HG03520 (cell line): ENCODE results near the gene PRKCG.

Experiments used
- ATAC-seq: cut with Tn5 transposase; IDR thresholded peaks from one replicate; pipeline ENCODE4 v1.9.1; 2021; ENCODE audit warnings: mild to moderate bottlenecking, moderate library complexity; ENCODE audit not compliant: unreplicated experiment

PRKCG gene

DNA sequence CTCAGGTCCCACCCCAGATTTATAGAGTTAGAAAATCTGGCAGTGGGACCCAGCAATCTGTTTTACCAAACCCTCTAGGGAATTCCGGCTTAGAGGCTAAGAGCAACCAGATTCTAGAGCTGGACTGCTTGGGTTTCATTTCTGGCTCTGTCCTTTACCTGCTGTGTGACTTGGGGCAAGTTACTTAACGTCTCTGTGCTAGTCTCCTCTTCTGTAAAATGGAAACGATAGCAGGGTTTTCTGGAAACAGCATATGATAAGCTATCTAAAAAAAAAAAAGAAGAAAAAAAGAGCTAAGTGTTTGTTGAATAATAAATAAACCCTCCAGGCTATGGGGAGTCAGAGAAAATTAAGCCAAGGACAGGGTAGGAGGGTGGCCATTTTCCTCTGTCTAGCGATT, 15.5 kb downstream of the PRKCG start:
- no peak for ATAC-seq

DNA sequence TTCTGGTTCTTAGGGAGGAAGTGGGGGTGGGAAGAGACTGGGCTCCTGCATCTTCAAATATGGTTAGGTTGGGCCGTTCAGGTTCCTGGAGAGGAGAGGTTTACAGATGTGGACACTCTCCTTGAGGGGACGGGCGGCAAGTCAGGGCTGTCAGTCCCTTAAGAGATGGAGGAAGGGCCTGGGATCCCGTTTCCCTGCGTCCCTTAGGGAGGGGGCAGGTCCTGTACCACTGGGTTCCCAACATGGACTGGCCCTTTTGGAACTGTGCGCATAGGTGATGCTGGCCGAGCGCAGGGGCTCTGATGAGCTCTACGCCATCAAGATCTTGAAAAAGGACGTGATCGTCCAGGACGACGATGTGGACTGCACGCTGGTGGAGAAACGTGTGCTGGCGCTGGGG, 16.2 kb downstream of the PRKCG start:
- ATAC-seq = no peak

DNA sequence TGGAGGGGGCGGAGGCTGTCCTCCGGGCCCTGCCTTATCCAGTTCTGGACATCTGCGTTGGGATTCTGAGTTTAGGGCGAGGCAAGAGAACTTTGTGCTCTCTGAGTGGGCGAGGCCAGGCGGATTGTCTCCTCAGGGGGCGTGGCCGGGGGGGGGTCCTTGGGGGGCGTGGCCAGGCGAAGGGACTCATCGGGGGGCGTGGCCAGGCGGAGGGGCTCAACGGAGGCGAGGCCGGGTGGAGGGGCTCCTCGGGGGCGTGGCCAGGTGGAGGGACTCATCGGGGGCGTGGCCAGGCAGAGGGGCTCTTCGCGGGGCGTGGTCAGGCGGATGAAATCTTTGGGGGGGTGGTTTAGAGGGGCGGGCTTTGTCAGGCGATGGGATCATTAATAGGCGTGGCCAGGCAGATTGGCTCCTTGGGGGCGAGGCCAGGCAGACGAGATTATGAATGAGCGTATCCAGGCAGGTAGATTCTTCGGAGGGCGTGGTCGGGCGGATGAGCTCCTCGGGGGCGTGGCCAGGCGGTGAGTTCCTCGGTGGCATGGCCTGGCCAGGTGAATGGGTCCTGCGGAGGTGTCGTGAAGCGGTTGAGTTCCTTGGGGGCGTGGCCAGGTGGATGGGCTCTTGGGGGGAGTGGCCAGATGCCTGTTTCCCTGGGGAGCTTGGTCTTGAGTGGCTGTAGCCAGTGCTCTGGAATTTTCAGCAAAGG, 16.8 kb downstream of the PRKCG start:
- ATAC-seq = no peak

DNA sequence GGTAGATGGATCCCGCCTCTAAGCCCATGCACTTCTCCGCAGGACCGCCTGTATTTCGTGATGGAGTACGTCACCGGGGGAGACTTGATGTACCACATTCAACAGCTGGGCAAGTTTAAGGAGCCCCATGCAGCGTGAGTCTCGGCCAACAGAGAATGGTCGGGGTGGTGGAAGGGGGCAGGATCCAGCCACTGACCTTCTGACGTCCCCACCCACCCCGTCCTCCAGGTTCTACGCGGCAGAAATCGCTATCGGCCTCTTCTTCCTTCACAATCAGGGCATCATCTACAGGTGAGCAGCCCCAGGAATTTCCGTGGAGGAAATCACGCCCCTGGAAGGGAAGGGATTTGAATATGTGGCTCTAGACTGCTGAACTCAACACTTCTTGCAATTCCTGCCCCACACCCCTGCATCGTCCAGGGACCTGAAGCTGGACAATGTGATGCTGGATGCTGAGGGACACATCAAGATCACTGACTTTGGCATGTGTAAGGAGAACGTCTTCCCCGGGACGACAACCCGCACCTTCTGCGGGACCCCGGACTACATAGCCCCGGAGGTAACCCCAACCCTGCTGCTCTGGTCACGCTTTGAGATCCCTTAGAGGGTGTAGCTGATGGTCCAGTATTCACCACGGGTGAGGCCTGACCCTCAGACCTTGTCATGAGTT, 18.3 kb downstream of the PRKCG start:
- ATAC-seq = no peak

DNA sequence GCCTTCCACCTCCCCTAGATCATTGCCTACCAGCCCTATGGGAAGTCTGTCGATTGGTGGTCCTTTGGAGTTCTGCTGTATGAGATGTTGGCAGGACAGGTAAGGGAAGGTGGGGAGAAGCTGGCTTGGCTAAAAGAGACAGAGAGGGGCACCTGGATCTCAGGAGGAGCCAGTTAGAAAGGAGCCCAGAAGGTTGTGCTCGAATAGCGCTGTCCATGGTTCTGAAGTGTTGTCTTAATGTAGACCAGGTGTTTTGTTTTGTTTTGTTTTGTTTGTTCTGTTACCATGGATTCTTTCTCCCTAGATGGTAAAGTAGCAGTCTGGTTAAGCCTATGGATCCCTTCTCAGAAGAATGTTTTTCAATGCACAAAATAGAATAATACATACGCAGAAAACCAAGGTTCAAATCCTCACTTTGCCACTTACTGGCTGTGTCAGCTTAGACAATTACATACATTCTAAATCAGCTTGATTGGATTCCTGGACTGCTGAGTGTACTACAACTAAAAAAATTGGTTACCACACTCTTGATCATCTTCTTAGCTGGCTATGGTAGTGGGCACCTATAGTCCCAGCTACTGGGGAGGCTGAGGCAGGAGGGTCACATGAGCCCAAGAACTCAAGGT, 21.2 kb downstream of the PRKCG start:
- ATAC-seq = no peak

DNA sequence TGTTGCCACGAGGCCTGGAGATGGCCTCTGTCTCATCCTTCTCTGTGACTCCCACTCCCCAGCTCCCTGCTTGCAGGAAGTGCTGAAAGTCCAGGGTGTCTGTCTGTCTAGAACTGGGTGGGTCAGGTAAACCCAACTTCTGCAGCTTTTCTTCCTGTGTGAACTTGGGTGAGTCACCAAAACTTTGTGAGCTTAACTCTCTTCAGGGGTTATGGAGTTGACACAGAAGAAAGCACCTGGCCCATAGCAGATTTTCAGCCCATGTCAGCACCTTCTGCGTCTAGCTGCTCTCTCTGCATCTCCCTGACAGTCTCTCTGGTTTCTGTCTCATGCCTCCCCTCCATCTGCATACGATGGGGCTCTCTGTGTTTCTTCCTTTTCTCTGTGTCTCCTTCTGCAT, 22.9 kb downstream of the PRKCG start:
- no peak for ATAC-seq

DNA sequence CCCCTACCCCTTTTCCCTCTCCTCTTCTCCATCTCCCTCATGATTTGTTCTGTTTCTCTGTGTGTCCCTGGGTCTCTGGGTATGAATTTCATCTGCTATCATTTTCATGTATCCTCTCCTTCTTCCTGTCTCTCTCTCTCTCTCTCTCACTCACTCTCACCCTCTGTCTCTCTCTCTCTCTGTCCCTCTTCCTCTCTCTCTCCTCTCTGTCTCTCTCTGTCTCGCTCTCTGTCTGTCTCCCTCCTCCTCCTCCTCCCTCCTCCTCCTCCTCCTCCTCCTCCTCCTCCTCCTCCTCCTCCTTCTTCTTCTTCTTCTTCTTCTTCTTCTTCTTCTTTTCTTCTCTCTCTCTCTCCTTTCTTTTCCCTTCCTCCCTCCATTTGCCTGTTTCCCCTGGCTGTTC, 23.8 kb downstream of the PRKCG start:
- ATAC-seq = no peak

DNA sequence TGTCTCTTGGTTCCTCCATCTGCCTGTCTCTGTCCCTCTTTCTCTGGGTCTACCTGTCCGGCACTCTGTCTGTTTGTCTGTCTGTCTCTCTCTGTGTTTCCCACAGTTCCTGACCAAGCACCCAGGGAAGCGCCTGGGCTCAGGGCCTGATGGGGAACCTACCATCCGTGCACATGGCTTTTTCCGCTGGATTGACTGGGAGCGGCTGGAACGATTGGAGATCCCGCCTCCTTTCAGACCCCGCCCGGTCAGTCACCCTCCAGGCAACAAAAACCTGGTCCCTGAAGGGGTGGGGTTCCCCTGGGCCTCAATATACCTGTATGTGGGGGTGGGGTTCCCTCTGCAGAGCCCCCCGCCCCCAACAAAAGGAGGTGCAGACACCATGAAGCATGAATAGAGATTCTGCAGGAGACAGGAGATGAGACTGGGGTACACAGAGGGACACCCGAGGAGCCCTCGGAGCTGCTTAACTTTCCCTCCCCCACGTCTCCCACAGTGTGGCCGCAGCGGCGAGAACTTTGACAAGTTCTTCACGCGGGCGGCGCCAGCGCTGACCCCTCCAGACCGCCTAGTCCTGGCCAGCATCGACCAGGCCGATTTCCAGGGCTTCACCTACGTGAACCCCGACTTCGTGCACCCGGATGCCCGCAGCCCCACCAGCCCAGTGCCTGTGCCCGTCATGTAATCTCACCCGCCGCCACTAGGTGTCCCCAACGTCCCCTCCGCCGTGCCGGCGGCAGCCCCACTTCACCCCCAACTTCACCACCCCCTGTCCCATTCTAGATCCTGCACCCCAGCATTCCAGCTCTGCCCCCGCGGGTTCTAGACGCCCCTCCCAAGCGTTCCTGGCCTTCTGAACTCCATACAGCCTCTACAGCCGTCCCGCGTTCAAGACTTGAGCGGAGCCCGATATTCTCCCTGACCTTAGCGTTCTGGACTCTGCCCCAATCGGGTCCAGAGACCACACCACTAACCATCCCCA, 24.5 kb downstream of the PRKCG start:
- no peak for ATAC-seq

DNA sequence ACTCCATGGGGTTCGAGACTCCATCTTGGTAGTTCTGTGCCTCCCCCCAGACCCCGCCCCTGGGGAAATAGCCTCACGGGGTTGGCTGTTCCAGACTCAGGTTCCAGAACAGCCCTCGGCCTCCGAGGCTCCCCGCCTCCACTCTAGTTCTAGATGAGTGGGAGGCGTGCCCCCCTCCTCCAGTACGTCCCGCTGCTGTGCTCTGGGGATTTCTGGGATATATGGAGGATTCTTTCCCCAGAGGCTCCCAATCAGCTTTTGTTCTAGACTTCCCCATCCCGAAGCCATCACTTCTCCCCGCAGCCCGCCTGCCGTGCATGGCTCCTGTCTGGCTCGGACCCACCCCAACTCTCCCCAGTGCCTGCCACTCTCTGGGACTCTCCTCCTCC, 25.2 kb downstream of the PRKCG start:
- ATAC-seq = no peak

DNA sequence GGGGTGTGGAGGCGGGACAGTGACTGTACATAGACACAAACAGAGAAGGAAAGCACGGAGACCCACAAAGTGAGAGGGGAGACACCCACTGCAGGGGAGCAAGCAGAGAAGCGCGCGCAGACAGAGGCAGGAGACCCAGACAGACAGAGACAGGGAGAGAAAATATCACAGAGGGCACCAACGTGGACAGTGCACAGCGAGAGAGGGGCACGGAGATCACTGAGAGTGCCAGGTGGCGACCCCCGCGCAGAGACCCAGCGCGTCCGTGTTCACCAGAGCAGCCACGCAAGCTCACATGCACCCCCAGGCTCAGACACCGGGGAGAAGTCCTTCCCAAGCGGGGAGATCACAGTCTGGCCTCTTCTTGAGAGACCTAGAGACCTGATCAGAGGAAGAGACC, 25.7 kb downstream of the PRKCG start:
- ATAC-seq = no peak

DNA sequence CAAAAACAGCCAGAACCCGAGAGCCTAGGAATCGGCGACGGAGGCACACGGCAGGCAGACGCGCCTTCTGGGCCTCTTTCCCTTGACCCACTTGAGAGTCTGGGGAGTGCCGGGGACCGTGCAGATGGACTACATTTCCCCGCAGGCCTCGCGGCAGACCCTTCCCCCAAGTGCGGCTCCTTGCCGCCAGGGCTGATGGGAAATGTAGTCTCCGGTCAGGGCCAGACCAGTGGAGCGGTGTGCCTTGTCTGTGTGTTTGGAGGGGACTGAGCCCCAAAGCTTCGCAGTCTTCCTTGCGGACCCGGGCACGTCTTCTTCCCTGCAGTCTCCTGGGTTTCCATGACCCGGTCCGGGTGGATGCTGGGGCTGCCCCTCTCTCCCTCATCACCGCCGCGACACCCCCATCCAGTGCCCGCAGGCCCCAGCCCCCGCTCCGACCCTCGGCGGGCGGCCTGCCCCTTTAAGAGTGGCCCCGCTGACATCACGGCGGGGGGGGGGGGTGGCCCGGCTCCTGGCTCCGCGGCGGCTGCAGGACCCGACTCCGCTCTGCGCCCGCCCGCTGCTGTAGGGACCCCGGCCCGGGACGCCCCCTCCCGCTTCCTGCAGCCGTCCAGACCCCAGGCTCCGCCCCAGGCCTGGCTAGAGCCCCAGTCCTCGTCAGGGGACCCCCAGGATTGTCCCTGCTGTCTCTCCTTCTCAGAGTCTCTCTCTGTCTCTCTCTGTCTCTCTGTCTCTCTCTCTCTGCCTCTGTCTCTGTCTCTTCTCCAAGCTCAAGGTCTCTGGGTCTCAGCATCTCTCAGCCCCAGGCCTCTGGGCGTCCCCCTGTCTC, 26.3 kb downstream of the PRKCG start:
- ATAC-seq = no peak

DNA sequence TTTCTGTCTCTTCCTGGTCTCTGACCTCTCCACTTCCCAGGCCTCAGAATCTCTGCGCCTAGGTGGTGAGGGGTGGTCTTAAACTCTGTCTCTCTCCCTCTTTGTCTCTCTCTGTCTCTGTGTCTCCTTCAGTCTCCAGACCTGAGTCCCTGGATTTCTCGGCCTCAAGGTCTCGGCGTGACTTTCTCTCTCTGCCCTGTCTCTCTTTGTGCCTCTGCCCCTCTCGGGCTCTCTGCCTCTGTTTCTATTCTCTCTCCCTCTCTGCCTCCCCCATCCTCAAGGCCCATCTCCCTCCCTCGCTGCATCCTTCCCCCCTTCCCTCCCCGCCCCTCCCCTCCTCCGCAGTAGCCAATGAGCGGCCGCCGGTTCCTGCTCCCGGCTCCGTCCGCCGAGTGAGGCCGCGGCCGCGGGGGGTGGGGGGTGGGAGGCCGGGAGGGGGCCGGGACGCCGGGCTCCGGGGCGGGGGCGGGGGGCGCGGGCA, 27.0 kb downstream of the PRKCG start, which contains the start of gene CACNG7:
Gene CACNG7, plus strand, starts transcription at position 344 of the 481 bp plus-strand sequence. CDS start 3,554 bp downstream, outside the sequence.
- ATAC-seq = no peak

DNA sequence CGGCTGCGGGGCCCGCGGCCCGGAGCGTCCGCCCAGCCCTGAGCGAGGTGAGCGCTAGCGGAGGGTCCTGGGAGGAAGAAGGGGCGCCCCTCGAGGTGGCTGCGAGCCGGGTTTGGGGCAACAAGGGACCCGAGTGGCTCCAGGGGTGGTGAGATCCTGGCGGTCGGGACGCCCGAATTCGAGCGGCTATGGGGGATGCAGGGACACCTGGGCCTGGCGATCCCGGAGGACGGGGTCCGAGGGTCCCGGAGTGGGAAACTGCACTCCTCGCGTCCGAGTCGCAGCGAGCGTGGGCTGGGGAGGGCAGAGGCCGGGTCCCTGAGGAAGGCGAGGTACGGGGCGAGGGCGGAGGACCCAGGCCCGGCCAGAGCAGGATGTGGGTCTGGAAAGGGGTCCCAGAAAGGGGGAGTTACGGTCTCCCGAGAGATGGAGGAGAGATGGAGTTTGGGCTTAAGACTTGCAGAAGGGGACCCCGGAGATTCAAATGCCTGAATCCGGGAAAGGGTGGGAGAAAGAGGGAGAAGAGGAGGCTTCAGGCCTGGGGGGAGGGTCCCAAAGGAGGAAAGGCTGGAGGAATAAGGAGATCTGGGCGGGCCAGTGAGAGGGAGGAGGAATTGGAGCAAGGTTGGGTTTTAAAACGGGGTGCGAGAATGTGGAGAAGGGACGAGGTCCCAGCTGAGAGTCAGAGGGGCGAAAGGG, 27.6 kb downstream of the PRKCG start:
- no peak for ATAC-seq

DNA sequence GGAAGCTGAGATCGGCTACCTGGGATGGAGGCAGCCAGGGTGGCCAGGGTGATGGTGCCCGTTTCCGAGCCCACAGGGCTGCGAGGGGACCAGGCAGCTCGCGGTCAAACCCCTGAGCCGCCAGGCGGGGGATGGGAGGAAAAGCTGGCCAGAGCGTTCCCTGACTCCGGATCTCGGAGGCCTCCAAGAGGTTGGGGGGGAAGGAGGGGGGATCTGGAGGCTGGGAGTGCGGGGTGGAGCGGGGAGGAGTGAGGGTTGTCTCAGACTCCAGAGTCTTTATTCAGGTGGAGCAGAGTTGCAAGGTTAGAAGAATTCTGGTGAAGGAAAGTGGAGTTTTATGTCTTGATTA, 28.1 kb downstream of the PRKCG start:
- ATAC-seq = no peak

DNA sequence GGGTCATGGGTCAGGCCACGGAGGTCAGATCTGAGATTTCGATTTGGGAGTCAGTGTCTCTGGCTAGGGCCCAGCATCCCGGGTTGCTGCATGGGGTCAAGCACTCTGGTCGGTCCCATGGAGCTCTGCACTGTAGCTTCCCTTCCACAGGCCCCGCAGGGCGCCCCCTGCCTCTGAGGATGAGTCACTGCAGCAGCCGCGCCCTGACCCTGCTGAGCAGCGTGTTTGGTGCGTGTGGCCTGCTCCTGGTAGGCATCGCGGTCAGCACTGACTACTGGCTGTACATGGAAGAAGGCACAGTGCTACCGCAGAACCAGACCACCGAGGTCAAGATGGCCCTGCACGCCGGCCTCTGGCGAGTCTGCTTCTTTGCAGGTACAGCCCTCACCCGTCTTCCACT, 30.7 kb downstream of the PRKCG start:
- no peak for ATAC-seq

DNA sequence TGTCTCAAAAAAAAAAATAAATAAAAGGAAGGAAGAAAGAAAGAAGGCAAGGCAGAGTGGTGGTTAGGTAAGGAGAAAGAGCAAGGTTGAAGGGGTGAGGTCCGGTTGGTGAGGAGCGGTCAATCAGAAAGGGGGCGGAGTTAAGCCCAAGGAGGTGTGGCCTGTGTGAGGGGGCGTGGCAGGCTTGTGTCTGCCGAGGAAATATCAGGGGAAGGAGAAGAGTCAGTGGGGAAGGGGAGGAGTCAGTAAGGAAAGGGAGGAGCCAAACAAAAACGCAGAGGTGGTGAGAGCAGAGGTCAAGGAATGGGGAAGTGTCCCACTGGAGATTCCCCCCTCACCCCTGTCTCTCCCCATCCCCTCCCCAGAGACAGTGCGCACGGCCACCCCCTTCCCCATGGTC, 33.0 kb downstream of the PRKCG start:
- ATAC-seq = no peak

DNA sequence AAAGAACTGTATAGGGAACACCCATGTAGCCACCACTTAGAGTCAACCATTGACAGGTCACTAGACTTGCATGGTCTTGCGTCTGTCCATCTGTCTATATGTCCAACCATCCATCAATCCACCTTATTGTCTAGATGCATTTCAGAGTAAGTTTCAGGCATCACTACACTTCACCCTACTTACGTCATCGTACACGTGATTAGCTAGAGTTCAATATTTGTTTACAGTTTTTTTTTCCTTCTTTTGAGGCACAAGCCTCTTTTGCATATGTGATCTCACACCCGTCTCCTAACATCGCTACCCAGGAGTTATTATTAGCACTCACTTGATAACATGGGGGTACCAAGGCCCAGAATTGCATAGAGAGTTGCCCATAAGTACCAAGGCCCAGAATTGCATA, 34.0 kb downstream of the PRKCG start:
- ATAC-seq = no peak

DNA sequence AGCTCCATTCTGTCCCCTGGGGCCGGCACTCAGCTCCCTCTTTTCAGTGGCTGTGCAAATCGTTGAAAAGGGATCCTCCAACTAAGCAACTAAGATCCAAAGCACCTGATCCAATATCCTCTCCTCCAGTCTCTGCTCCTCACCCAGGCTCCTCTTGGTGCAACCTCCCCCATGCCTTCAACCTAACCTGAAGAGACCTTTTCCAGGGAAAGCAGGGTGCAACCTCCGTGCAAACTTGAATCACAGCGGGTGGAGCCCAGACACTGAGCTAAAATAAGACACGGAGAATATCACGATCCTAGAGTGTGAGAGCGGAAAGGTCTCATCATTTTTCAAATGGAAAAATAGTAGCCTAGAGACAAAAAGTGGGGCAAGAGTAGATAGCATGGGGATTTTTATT, 35.4 kb downstream of the PRKCG start:
- no peak for ATAC-seq

DNA sequence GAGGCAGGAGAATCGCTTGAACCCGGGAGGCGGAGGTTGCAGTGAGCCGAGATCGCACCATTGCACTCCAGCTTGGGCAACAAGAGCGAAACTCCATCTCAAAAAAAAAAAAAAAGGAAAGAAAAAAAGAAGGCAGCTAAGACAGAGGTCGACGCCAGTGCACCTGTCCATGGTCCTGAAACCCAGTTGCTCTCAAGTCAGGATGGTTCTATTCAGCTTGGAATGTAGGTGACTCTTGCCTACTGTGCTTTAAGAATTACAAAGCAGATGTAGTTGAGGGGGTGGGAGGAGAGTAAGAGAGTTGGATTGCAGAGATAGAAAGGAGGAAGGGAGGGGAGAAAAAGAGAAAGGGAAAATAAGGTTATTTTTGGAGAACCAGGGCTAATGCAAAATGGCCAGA, 45.7 kb downstream of the PRKCG start:
- no peak for ATAC-seq

DNA sequence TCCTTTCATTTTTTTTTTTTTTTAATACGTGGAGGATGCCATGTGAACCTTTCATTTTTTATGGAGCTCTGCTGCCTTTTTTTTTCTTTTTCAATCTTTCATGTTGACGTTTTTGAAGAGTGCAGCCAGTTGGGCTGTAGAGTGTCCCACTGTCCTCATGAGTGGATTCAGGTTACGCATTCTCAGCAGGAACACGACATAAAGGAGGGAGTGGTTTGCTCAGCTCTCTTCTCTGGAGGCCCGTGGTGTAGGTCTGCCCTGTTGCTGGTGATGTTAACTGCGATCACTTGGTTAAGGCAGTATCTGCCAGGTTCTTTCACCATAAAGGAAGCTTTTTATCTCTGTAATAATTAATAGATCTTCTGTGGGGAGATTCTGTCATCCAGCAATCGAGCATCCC, 54.0 kb downstream of the PRKCG start:
- no peak for ATAC-seq
